ENCODE data around the gene BEAN1.

Gene BEAN1

DNA sequence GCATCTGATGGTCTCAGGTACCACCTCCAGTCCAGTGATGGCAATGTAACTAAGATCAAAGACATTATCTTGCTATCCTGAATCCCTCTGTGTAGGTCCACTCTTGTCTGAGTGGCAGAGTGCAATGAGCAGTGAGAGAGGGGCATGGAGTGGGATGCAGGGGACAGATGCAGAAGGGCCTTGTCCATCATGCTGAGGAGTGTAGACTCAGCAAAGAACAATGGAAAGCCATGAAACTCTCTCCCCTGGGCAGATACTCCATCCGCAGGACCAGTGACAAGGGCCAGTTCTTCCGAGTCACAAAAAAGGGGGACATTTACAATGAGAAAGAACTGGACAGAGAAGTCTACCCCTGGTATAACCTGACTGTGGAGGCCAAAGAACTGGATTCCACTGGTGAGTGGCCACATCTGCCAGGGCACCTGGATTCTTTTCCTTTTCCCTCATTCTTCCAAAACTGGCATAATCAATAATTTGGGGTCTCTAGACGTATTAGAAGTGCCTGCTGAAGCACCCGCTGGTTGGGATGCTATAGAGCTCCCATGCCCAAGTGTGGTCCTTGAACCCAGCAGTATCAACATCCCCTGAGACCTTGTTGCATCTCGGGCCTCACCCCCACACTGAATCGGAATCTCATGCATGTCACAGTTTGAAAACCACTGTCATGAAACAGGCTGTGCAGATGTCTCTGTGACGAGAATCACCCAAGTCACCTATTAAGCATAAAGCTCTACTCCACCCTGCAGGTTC is 31.1 kb upstream of the BEAN1 start:
- DNase-seq (ENCODE audit: low read depth in 2 of 2): no peak

DNA sequence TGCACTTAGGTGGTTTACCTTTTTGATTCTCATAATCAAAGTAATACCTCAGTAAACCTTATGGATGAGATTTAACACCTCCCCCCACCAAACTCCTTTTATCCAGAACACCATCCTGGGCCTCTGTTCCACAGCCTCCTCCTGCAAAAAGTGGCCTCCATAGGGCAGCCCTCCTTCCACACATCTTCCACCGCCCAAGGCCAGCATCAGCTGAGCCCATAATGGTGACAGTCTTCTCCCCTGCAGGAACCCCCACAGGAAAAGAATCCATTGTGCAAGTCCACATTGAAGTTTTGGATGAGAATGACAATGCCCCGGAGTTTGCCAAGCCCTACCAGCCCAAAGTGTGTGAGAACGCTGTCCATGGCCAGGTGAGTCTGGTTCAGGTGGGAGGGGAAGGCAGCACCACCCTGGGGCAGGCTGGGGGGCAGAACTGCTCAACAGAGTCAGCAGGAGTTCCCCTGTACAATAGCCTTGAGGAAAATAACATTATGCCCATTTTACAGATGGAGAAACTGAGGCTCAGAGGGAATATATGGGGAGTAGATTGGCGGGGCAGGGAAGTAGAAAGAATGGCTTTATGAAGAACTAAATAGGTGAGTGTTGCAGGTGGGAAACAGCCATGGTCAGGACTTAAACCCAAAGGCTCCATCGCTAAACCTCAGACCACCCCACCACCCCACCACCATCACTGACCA is 29.2 kb upstream of the BEAN1 start:
- no peak for DNase-seq (ENCODE audit: low read depth in 2 of 2)

DNA sequence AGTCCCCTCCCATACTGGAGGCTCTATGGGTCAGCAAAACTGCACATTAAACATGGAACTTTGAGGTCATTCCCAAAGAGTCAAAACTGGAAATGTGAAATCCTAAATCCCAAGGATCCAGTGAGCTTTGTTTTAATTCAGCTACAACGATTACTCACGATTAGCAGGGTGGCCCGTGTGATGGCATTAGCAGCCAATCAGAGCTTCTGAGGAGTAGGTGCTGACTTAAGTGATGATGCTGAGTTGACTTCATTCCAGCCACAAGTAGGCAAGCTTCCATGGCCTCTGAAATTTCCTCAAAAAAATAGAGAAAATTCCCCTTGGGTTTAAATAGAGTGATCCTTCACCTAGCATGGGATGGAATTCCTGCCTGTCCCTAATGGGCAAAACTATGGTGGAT is 28.1 kb upstream of the BEAN1 start:
- no peak for DNase-seq (ENCODE audit: low read depth in 2 of 2)

DNA sequence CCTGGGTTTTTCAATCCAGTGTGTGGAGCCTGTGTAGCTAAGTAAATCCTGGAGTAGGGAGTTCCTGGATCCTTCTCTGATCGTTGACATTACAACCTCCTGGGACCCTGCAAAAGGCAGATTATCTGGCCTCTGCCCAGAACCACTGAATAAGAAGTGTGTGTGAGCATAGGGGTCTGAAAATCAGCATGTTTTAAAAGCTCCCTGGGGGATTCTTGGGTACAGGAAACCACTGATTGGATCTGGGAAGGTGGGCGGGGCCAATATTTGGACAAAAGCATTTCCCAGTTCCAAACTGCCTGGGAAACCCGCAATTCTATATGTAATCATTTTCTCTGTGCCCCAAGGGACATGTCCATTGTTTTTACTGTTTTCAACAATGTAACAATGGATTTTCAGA is 27.2 kb upstream of the BEAN1 start:
- DNase-seq (ENCODE audit: low read depth in 2 of 2): no peak

DNA sequence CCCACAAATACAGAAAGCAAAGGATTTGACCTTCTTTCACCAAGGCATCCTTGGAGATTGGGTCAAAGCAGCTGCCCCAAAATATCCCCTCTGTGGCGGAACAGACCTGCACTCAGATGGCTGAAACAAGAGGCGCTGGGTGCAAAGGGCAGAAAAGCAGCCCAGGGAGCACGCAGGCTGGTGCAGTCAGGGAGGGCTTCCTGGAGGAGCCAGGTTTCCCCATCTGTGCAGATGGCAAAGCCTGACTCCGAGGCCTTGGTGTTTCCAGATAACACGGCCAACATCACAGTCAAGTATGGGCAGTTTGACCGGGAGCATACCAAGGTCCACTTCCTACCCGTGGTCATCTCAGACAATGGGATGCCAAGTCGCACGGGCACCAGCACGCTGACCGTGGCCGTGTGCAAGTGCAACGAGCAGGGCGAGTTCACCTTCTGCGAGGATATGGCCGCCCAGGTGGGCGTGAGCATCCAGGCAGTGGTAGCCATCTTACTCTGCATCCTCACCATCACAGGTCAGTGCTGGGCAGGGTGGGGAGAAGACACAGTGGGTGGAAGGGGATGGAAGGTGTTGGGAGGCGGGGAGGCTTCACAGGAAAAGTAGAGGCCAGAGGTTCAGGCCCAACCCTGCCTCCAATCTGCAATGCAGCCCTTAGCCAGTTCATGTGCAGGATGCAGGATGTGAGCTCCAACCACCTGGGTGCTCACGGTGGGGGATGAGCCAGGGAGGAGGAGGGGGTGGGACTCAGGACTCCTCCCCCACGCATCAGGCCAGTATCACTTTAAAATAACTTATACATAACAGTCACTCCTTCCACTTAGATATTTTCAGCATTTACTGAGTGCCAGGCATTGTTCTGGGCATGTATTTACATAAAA is 26.4 kb upstream of the BEAN1 start:
- no peak for DNase-seq (ENCODE audit: low read depth in 2 of 2)

DNA sequence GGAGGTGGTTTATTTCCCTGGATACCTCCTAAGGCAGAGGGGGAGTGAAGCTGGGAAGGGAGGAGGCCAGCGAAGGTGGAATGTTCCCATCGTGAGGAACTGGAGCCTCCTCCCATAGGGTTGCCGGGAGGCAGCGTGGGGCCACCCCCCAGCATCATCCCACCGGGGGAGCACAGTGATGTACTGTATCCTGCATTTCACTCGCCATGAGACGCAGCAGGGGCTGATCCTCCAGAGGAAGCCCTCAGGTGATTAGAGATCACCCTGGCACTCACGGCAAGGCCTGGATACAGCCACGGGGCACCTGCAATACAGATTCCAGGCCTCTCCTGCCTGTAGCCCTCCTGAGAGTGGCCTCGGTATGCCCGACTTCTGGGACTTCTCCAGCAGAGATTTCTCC is 25.5 kb upstream of the BEAN1 start:
- no peak for DNase-seq (ENCODE audit: low read depth in 2 of 2)

DNA sequence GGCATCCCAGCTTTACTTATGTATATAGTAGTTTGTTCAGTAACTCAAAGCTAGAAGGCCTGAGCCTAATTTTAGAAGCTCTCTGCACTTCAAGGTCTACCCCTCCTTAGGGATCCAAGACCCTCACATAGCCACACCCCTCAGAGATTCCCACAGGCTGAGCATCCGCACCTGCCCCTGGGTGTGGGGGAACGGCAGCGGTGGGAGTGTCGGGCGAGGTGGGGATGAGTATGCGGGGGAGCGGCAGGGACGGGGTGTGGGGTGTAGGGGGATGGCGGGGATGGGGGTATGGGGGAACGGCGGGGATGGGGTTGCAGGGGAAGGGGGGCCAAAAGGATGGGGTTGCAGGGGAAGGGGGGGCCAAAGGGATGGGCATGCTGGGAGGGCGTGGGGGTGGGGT is 24.9 kb upstream of the BEAN1 start:
- DNase-seq (ENCODE audit: low read depth in 2 of 2): no peak

DNA sequence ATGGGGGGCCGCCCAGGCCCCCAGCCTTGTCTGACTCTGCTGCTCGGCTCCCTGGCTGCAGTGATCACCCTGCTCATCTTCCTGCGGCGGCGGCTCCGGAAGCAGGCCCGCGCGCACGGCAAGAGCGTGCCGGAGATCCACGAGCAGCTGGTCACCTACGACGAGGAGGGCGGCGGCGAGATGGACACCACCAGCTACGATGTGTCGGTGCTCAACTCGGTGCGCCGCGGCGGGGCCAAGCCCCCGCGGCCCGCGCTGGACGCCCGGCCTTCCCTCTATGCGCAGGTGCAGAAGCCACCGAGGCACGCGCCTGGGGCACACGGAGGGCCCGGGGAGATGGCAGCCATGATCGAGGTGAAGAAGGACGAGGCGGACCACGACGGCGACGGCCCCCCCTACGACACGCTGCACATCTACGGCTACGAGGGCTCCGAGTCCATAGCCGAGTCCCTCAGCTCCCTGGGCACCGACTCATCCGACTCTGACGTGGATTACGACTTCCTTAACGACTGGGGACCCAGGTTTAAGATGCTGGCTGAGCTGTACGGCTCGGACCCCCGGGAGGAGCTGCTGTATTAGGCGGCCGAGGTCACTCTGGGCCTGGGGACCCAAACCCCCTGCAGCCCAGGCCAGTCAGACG is 24.4 kb upstream of the BEAN1 start:
- no peak for DNase-seq (ENCODE audit: low read depth in 2 of 2)

DNA sequence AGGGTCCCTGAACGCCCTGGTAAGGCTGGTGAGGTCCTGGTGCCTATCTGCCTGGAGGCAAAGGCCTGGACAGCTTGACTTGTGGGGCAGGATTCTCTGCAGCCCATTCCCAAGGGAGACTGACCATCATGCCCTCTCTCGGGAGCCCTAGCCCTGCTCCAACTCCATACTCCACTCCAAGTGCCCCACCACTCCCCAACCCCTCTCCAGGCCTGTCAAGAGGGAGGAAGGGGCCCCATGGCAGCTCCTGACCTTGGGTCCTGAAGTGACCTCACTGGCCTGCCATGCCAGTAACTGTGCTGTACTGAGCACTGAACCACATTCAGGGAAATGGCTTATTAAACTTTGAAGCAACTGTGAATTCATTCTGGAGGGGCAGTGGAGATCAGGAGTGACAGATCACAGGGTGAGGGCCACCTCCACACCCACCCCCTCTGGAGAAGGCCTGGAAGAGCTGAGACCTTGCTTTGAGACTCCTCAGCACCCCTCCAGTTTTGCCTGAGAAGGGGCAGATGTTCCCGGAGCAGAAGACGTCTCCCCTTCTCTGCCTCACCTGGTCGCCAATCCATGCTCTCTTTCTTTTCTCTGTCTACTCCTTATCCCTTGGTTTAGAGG is 23.5 kb upstream of the BEAN1 start:
- DNase-seq (ENCODE audit: low read depth in 2 of 2): no peak

DNA sequence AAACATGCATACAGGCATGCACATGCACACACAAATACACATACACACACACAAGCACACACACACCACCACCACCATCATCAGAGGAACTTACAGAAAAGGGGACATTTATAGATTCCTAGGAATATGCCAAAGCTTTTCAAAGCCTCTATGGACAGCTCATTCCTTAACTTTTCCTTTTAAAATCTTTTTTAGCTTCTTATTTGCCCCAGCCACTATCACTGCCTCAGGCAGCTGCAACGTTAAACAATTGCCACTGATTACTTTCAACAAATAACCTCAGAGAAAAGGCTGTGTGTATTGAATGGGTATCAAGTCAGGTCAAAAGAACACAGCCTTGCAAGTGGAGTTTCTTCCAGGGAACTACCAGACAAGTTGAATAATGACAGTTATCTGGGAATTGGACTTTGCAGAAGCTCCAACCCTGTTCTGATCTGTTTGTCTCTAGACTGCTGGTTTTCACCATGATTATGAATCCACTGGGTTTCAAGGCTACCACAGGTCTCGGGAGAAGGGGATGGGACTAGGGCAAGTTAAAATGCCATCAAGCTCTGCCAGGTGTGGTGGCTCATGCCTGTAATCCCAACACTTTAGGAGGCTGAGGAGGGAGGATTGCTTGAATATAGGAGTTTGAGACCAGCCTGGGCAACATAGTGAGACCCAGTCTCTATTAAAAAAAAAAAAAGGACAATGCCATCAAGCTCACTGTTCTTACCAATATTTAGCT is 21.9 kb upstream of the BEAN1 start:
- no peak for DNase-seq (ENCODE audit: low read depth in 2 of 2)

DNA sequence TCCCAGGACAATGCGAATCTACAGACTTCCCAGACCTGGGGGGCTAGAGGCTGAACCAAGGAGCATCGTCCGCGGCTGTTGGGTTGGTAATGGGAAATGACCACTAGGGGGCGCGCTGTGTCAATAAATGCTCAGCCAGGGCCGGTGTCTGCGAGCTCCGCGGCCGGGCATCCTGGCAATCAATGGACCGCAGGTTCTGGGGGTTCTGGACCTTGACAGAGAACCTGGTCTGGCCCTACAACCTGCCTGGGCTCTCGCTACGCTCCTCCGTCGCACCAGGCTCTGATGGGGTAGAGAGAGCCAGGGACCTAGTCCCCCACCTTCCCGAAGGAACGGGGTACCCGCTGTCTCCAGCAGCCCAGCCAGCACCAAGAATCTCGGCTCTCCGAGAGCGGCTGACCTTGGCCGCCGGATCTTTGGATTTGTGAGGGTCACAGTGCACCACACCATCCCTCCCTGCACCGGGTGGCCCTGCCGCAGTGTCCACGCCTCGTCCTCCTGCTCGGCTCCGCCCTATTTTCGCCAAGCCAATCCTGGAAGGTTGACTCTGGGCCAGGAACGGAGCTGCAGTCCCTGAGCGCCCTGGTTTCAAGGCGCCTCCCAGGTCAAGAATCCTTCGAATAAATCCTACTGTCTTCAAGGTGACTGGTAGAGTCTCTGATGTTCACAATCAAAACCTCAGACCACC is 20.4 kb upstream of the BEAN1 start:
- peak; percentile 78 for DNase-seq (ENCODE audit: low read depth in 2 of 2)

DNA sequence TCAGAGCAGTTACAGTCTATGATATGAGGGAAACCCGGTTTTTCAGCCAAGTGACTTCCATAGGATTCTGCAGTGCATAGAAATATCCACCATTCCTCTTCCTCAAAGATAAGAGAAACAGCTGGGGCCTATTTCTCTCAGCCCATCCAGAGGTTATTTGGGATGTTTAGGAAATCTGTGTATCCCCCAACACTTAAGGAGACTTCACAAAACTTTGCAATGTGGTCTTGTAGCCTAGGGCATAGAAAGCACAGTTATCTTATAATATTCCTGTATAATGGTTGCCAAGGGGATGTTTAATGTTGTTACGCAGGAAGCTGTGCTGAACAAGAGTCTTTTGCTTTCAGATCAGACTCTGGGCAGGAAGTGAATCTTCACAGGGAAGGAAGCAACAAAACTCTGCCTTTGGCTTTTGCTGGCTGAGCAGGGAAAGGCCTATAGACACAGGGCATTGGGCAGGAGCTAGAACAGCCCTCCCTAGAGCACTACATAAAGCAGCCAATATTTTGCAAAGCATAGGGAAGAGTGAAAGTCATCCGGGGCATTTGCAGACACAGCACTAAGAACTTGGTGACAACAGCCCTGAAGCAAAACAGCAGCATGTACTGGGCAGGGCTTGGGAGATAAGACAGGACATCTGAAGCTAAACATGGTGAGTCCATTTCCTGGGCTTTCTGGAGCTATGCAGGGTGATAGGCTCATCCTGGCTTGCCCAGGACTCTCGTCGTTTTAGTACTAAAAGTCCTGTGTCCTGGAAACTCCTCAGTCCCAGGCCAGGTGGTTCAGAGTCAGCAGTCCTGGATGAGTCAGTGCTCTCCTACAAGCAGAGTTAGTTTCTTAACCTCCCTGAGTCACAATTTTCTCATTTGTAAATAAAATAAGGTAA is 18.7 kb upstream of the BEAN1 start:
- no peak for DNase-seq (ENCODE audit: low read depth in 2 of 2)

DNA sequence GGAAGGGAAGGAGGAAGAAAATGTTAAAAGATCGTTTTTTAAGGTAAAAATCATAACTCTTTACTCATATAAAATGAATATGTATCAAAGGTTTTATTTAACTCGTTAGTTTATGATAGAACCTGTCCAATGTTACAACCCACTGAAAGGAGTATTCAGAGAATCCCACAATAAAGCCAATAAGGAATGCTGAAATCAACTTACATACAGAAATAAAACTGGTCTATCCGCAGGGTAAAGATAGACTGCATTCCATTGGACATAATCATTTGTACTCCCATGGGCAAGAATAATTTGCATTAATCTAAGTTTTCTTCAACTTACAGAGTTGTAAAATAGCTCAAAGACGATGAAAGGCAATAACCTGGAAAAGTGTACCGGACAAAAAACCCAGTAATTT is 17.9 kb upstream of the BEAN1 start:
- DNase-seq (ENCODE audit: low read depth in 2 of 2): no peak

DNA sequence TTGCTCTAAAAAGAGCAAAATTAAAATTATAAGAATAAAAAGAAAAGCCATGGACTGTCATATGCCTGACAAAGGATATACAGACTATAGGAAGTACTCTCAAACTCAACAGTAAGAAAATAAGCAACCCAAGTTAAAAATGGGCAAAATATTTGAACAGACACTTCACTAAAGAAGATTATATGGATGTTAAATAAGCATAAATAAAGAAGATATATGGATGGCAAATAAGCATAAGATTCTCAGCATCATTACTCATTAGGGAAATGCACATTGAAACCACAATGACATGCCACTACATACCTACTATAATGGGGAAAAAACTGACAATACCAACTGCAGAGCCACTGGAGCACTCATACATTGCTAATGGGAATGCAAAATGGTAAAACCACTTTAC is 14.9 kb upstream of the BEAN1 start:
- DNase-seq (ENCODE audit: low read depth in 2 of 2): no peak

DNA sequence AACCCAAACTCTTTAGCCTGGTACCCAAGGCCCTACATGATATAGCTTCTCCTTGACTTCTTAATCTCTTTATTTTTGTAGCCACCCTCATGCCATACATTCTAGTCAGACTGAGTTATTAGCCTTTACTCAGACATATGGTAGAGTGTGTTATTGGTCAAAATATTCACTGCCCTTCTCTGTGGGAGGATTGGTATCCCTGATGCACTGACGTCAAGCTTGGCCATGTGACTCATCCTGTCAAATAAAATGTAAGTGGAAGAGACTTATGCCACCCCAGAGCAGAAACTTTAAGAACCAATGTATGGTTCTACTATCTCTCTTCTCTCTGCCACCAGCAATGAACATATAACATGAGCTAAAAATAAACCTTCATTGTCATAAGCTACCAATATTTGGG is 12.2 kb upstream of the BEAN1 start:
- no peak for DNase-seq (ENCODE audit: low read depth in 2 of 2)

DNA sequence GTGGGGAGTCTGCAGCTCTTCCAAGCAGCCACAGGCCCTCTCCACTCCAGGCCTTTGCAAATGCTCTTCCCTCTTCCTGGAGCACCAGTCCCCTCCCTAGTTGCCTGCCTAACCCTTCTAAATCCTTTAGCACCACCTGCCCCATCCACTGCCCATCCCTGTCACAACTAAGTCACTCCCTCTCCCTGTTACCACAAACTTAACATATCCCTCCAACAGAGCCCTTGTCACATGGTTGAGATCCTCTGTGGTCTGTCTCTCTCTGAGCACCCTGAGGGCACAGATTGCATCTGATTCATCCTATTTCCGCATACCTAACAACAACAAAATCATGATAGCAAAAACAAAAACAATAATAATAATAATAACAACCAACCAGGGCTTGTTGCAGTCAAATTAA is 11.0 kb upstream of the BEAN1 start:
- DNase-seq (ENCODE audit: low read depth in 2 of 2): no peak

DNA sequence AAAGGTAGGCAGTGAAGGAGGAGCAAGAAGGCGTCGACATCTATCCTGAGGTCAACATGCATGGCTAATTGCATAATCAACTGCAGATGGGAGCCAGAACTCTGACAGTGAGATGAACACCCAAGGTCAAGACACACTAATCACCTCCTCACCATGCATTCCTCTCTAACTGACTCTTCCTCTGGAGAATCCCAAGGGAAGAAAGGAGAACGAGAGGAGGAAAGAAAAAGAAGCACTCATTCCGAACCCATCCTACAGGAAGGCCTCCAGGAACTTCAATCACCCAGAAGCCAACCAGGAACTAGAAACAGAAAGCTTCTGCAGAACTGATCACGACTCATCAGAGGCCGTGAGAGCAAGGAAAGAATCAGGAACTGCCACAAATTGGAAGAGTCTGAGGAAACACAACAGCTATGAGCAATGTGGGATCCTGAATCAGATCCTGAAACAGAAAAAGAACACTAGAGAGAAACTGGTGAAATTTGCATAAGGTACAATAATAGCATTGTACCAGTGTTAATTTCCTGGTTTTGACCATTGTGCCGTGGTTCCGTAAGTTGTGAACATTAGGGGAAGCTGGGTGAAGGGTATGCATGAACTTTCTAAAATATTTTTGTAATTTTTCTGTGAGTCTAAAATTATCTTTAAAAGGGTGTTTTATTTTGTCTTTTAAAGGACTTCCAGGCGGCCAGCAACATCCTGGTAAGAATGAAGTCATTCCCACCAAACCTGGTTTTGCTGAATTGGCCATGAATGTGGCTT is 10.0 kb upstream of the BEAN1 start:
- no peak for DNase-seq (ENCODE audit: low read depth in 2 of 2)

DNA sequence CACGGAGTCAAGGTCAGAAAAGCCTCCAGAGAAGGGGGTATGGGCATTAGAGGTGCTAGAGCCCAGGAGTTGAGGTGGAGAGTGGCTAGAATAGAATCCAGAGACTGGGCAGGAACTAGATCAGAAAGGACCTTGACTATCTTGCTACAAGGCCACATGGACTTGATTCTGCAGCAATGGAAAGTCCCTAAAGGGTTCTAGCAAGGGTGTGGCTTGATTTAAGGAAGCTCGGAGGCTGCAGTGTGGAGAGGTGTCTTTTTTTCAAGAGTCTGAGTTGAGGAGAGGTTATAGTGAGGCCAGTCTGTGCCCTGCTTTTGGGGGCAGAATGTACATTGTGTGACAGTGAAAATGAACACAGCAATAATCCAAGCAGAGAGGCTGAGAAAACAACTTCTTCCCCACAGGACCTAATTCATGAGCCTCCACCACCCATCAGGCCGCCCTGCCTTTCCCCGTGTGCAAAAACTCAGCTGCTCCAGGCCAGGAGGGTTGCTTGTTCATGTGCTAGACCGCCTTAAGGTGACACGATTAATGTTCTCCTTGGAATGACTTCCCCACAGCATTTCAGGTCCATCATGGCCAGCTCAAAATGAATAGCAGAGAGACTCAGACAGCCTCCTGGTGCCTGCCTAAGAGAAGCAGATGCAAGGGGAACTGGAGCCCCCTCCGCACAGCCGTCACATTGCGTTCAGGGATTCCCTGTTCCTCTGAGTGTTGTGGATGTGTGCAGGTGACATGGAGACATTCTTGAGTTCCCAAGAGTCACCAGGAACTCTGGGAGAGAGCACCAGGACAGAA is 8.7 kb upstream of the BEAN1 start:
- no peak for DNase-seq (ENCODE audit: low read depth in 2 of 2)

Measured in stimulated activated CD8-positive, alpha-beta memory T cell treated with anti-CD3 and anti-CD28 coated beads, Interleukin-2, amount 100 ng/mL, for 1 hour (primary cell).